SK-N-SH (cell line): Measurements from ENCODE around the gene PDYN.

Source experiments
- CTCF ChIP-seq: fragments of 200-600 bp; sonication (generic); IDR thresholded peaks from 2 replicates; pipeline ENCODE4 v1.6.1; 2017; ENCODE audit warnings: antibody characterized with exemption, mild to moderate bottlenecking, moderate library complexity
- MAX ChIP-seq: IDR thresholded peaks from 2 replicates; pipeline ENCODE4 v1.4.0; 2012; ENCODE audit warnings: low read depth

- TF ChIP-seq MAX, result no peak
- TF ChIP-seq CTCF, result no peak
Measured at GRCh38 chr20:2001119-2001518, 7.3 kb upstream of the PDYN start.
